Measurements from ENCODE around the gene NLGN4Y.

- TF ChIP-seq CTCF (IDR thresholded peaks at IDR 0.05) (no peak), POLR2A (IDR thresholded peaks at IDR 0.05) (no peak)
These were observed 109.4 kb downstream of the NLGN4Y start for GRCh38 chrY:14633718-14634117.
